HG02885 (cell line): ENCODE results near the gene RPL29.
A peak's percentile ranks its signal among the peaks of the same experiment; 100 is the strongest.

ENCODE experiments used
- ATAC-seq: cut with Tn5 transposase; IDR thresholded peaks from one replicate; pipeline ENCODE4 v1.9.1; 2021; ENCODE audit warnings: mild to moderate bottlenecking; ENCODE audit not compliant: unreplicated experiment, poor library complexity

The RPL29 gene

GRCh38 chr3:52028572-52028971 is 32.9 kb upstream of the RPL29 start:
- ATAC-seq = no peak

GRCh38 chr3:52026041-52026440 is 30.3 kb upstream of the RPL29 start:
- ATAC-seq = no peak

GRCh38 chr3:52025453-52025852 is 29.8 kb upstream of the RPL29 start:
- no peak for ATAC-seq

- ATAC-seq = no peak
These were observed 29.2 kb upstream of the RPL29 start for GRCh38 chr3:52024765-52025452.

- ATAC-seq = peak; percentile 72
These were observed 28.4 kb upstream of the RPL29 start for GRCh38 chr3:52023860-52024764.

GRCh38 chr3:52023101-52023770 is 27.5 kb upstream of the RPL29 start:
- no peak for ATAC-seq

GRCh38 chr3:52022323-52023100 is 26.8 kb upstream of the RPL29 start:
- no peak for ATAC-seq

GRCh38 chr3:52021489-52022268 is 26.0 kb upstream of the RPL29 start:
- no peak for ATAC-seq

- ATAC-seq = no peak
These were observed 25.1 kb upstream of the RPL29 start for GRCh38 chr3:52020796-52021195.

GRCh38 chr3:52019352-52020080 is 23.8 kb upstream of the RPL29 start:
- ATAC-seq = no peak

- ATAC-seq = no peak
These were observed 22.8 kb upstream of the RPL29 start for GRCh38 chr3:52018319-52019000.

- no peak for ATAC-seq
These were observed 21.9 kb upstream of the RPL29 start for GRCh38 chr3:52017586-52017985.

- no peak for ATAC-seq
These were observed 19.9 kb upstream of the RPL29 start for GRCh38 chr3:52015438-52016228.

GRCh38 chr3:52014613-52015012 is 18.9 kb upstream of the RPL29 start:
- no peak for ATAC-seq

- ATAC-seq = no peak
These were observed 18.3 kb upstream of the RPL29 start for GRCh38 chr3:52013802-52014598.

- ATAC-seq = no peak
These were observed 17.0 kb upstream of the RPL29 start for GRCh38 chr3:52012699-52013098.

- ATAC-seq = no peak
These were observed 14.7 kb upstream of the RPL29 start for GRCh38 chr3:52010431-52010830.
